ENCODE results near the gene RNF25. TPM values are rescaled to one million over a fixed set of nuclear protein-coding genes. Genes with fewer than 3 reads are reported as not detected.

The RNF25 gene
- total and polyA plus RNA-seq, 5 donors from 2014 or later = 19.5 to 25.6 (median 20.0) TPM

- Mint-ChIP-seq H3K27ac (no peak overlapping the region), H3K4me1 (peaks cover 0 to 8% (median 3%) of the 10 kb centered on the region in 4 donors), H3K36me3 (peaks cover 25% of the 10 kb centered on the region), H3K9me3 (no peaks in the 10 kb centered on the region), H3K27me3 (no peaks in the 10 kb centered on the region), H3K4me3 (no peak overlapping the region)
- H3K4me3 ChIP-seq (ENCODE audit: low read depth, low read length) = no peak overlapping the region
- DNase-seq = no peak
- H3K36me3 ChIP-seq (ENCODE audit: control insufficient read depth, insufficient read depth, low read length) = peaks cover 78% of the 10 kb centered on the region
- H3K27ac ChIP-seq (ENCODE audit: insufficient read depth, low read length, poor library complexity, severe bottlenecking) = no peak overlapping the region
- H3K4me1 ChIP-seq (ENCODE audit: control insufficient read depth, insufficient read depth, low read length, poor library complexity, severe bottlenecking) = no peaks in the 10 kb centered on the region
- H3K9me3 ChIP-seq (ENCODE audit: control insufficient read depth in 2 of 2, low read length in 2 of 2) = no peaks in the 10 kb centered on the region
- no peak for ATAC-seq (ENCODE audit: low read depth in 2 of 2)
- H3K27me3 ChIP-seq (ENCODE audit: control insufficient read depth, insufficient read depth, low read length) = no peaks in the 10 kb centered on the region
Observed at GRCh38 chr2:218642786-218643185, 29.0 kb downstream of the RNF25 start.

GRCh38 chr2:218642121-218642656 is 29.6 kb downstream of the RNF25 start:
- Mint-ChIP-seq H3K36me3 (peaks cover 24% of the 10 kb centered on the region), H3K4me3 (no peak overlapping the region), H3K4me1 (peaks cover 0 to 5% (median 0%) of the 10 kb centered on the region in 4 donors), H3K27ac (no peak overlapping the region), H3K27me3 (no peaks in the 10 kb centered on the region), H3K9me3 (no peaks in the 10 kb centered on the region)
- Histone ChIP-seq H3K27me3 (ENCODE audit: control insufficient read depth, insufficient read depth, low read length) (no peaks in the 10 kb centered on the region), H3K4me1 (ENCODE audit: control insufficient read depth, insufficient read depth, low read length, poor library complexity, severe bottlenecking) (no peaks in the 10 kb centered on the region), H3K36me3 (ENCODE audit: control insufficient read depth, insufficient read depth, low read length) (peaks cover 82% of the 10 kb centered on the region), H3K4me3 (ENCODE audit: low read depth, low read length) (no peak overlapping the region), H3K9me3 (ENCODE audit: control insufficient read depth in 2 of 2, low read length in 2 of 2) (no peaks in the 10 kb centered on the region), H3K27ac (ENCODE audit: insufficient read depth, low read length, poor library complexity, severe bottlenecking) (no peak overlapping the region)
- no peak for ATAC-seq (ENCODE audit: low read depth in 2 of 2)
- DNase-seq = no peak

- Mint-ChIP-seq H3K36me3 (peaks cover 36% of the 10 kb centered on the region), H3K4me3 (no peak overlapping the region), H3K9me3 (no peaks in the 10 kb centered on the region), H3K4me1 (peaks cover 0 to 5% (median 0%) of the 10 kb centered on the region in 4 donors), H3K27me3 (no peaks in the 10 kb centered on the region), H3K27ac (peak overlapping the region in 1 of 3 donors; percentile 6)
- Histone ChIP-seq H3K4me1 (ENCODE audit: control insufficient read depth, insufficient read depth, low read length, poor library complexity, severe bottlenecking) (no peaks in the 10 kb centered on the region), H3K9me3 (ENCODE audit: control insufficient read depth in 2 of 2, low read length in 2 of 2) (no peaks in the 10 kb centered on the region), H3K4me3 (ENCODE audit: low read depth, low read length) (no peak overlapping the region), H3K27me3 (ENCODE audit: control insufficient read depth, insufficient read depth, low read length) (no peaks in the 10 kb centered on the region), H3K36me3 (ENCODE audit: control insufficient read depth, insufficient read depth, low read length) (peaks cover 81% of the 10 kb centered on the region), H3K27ac (ENCODE audit: insufficient read depth, low read length, poor library complexity, severe bottlenecking) (no peak overlapping the region)
- DNase-seq = no peak
- no peak for ATAC-seq (ENCODE audit: low read depth in 2 of 2)
Observed at GRCh38 chr2:218638372-218638771, 33.4 kb downstream of the RNF25 start.

- Mint-ChIP-seq H3K9me3 (no peaks in the 10 kb centered on the region), H3K4me1 (peaks cover 0 to 5% (median 2%) of the 10 kb centered on the region in 4 donors), H3K27me3 (no peaks in the 10 kb centered on the region), H3K36me3 (peaks cover 42% of the 10 kb centered on the region), H3K4me3 (no peak overlapping the region), H3K27ac (no peak overlapping the region)
- Histone ChIP-seq H3K27me3 (ENCODE audit: control insufficient read depth, insufficient read depth, low read length) (no peaks in the 10 kb centered on the region), H3K36me3 (ENCODE audit: control insufficient read depth, insufficient read depth, low read length) (peaks cover 65% of the 10 kb centered on the region), H3K4me3 (ENCODE audit: low read depth, low read length) (no peak overlapping the region), H3K27ac (ENCODE audit: insufficient read depth, low read length, poor library complexity, severe bottlenecking) (no peak overlapping the region), H3K4me1 (ENCODE audit: control insufficient read depth, insufficient read depth, low read length, poor library complexity, severe bottlenecking) (no peaks in the 10 kb centered on the region), H3K9me3 (ENCODE audit: control insufficient read depth in 2 of 2, low read length in 2 of 2) (no peaks in the 10 kb centered on the region)
- ATAC-seq (ENCODE audit: low read depth in 2 of 2) (no peak), DNase-seq (no peak)
Observed at GRCh38 chr2:218635719-218636118, 36.1 kb downstream of the RNF25 start.

- H3K27ac ChIP-seq (ENCODE audit: insufficient read depth, low read length, poor library complexity, severe bottlenecking) = no peak overlapping the region
Observed at GRCh38 chr2:218631837-218632236, 40.0 kb downstream of the RNF25 start.

GRCh38 chr2:218627939-218628338 is 43.9 kb downstream of the RNF25 start:
- Mint-ChIP-seq H3K27me3 (peaks cover 7% of the 10 kb centered on the region), H3K36me3 (peaks cover 4% of the 10 kb centered on the region), H3K4me1 (peaks cover 0 to 4% (median 0%) of the 10 kb centered on the region in 4 donors), H3K4me3 (no peak overlapping the region), H3K9me3 (no peaks in the 10 kb centered on the region), H3K27ac (no peak overlapping the region)
- DNase-seq (no peak), ATAC-seq (ENCODE audit: low read depth in 2 of 2) (no peak)
- no peaks in the 10 kb centered on the region for H3K4me1 ChIP-seq (ENCODE audit: control insufficient read depth, insufficient read depth, low read length, poor library complexity, severe bottlenecking)
- H3K4me3 ChIP-seq (ENCODE audit: low read depth, low read length) = no peak overlapping the region
- H3K9me3 ChIP-seq (ENCODE audit: control insufficient read depth in 2 of 2, low read length in 2 of 2) = no peaks in the 10 kb centered on the region
- peaks cover under 1% of the 10 kb centered on the region for H3K36me3 ChIP-seq (ENCODE audit: control insufficient read depth, insufficient read depth, low read length)
- no peaks in the 10 kb centered on the region for H3K27me3 ChIP-seq (ENCODE audit: control insufficient read depth, insufficient read depth, low read length)
- H3K27ac ChIP-seq (ENCODE audit: insufficient read depth, low read length, poor library complexity, severe bottlenecking) = no peak overlapping the region

More at GRCh38 chr2:218631837-218632236, 40.0 kb downstream of the RNF25 start:
- Histone ChIP-seq H3K4me1 (ENCODE audit: control insufficient read depth, insufficient read depth, low read length, poor library complexity, severe bottlenecking) (no peaks in the 10 kb centered on the region), H3K4me3 (ENCODE audit: low read depth, low read length) (no peak overlapping the region), H3K9me3 (ENCODE audit: control insufficient read depth in 2 of 2, low read length in 2 of 2) (no peaks in the 10 kb centered on the region), H3K27me3 (ENCODE audit: control insufficient read depth, insufficient read depth, low read length) (no peaks in the 10 kb centered on the region), H3K36me3 (ENCODE audit: control insufficient read depth, insufficient read depth, low read length) (peaks cover 32% of the 10 kb centered on the region)
- ATAC-seq (ENCODE audit: low read depth in 2 of 2) = no peak
- Mint-ChIP-seq H3K4me3 (no peak overlapping the region), H3K27me3 (no peaks in the 10 kb centered on the region), H3K4me1 (peaks cover 0 to 4% (median 0%) of the 10 kb centered on the region in 4 donors), H3K9me3 (no peaks in the 10 kb centered on the region), H3K27ac (no peak overlapping the region), H3K36me3 (peaks cover 26% of the 10 kb centered on the region)
- DNase-seq = no peak

GRCh38 chr2:218626369-218626768 is 45.4 kb downstream of the RNF25 start:
- Histone ChIP-seq H3K4me3 (ENCODE audit: low read depth, low read length) (no peak overlapping the region), H3K9me3 (ENCODE audit: control insufficient read depth in 2 of 2, low read length in 2 of 2) (no peaks in the 10 kb centered on the region), H3K27me3 (ENCODE audit: control insufficient read depth, insufficient read depth, low read length) (no peaks in the 10 kb centered on the region), H3K36me3 (ENCODE audit: control insufficient read depth, insufficient read depth, low read length) (no peaks in the 10 kb centered on the region), H3K27ac (ENCODE audit: insufficient read depth, low read length, poor library complexity, severe bottlenecking) (no peak overlapping the region), H3K4me1 (ENCODE audit: control insufficient read depth, insufficient read depth, low read length, poor library complexity, severe bottlenecking) (no peaks in the 10 kb centered on the region)
- H3K4me3 Mint-ChIP-seq = no peak overlapping the region
- no peaks in the 10 kb centered on the region for H3K9me3 Mint-ChIP-seq
- no peaks in the 10 kb centered on the region for H3K4me1 Mint-ChIP-seq
- ATAC-seq (ENCODE audit: low read depth in 2 of 2) (no peak), DNase-seq (no peak)
- no peaks in the 10 kb centered on the region for H3K36me3 Mint-ChIP-seq
- H3K27me3 Mint-ChIP-seq = peaks cover 7% of the 10 kb centered on the region
- no peak overlapping the region for H3K27ac Mint-ChIP-seq

- Mint-ChIP-seq H3K27ac (no peak overlapping the region), H3K4me3 (no peak overlapping the region), H3K9me3 (no peaks in the 10 kb centered on the region), H3K4me1 (no peaks in the 10 kb centered on the region), H3K36me3 (peaks cover 3% of the 10 kb centered on the region), H3K27me3 (peaks cover 7% of the 10 kb centered on the region)
- no peak for ATAC-seq (ENCODE audit: low read depth in 2 of 2)
- Histone ChIP-seq H3K36me3 (ENCODE audit: control insufficient read depth, insufficient read depth, low read length) (no peaks in the 10 kb centered on the region), H3K4me3 (ENCODE audit: low read depth, low read length) (no peak overlapping the region), H3K27me3 (ENCODE audit: control insufficient read depth, insufficient read depth, low read length) (no peaks in the 10 kb centered on the region), H3K9me3 (ENCODE audit: control insufficient read depth in 2 of 2, low read length in 2 of 2) (no peaks in the 10 kb centered on the region), H3K4me1 (ENCODE audit: control insufficient read depth, insufficient read depth, low read length, poor library complexity, severe bottlenecking) (no peaks in the 10 kb centered on the region), H3K27ac (ENCODE audit: insufficient read depth, low read length, poor library complexity, severe bottlenecking) (no peak overlapping the region)
- no peak for DNase-seq
Observed at GRCh38 chr2:218623366-218623705, 48.5 kb downstream of the RNF25 start.
